BLaER1 treated with 17β-estradiol and CSF1 and Interleukin-3, amounts not matched to agents 10 nM and 100 nM (cell line): Measurements from ENCODE around the gene ARMC2.

Source experiments
- H3K27ac ChIP-seq, 11 experiments: shearing (Covaris generic); formaldehyde crosslinking; 2 replicates each; pipeline ENCODE4 v1.8.1; 2022
- H3K27me3 ChIP-seq, 11 experiments: shearing (Covaris generic); formaldehyde crosslinking; 2 replicates each; pipeline ENCODE4 v1.8.1; 2022
- H3K36me3 ChIP-seq, 11 experiments: shearing (Covaris generic); formaldehyde crosslinking; 2 replicates each; pipeline ENCODE4 v1.8.1; 2022
- H3K4me1 ChIP-seq, 10 experiments: shearing (Covaris generic); formaldehyde crosslinking; 2 replicates each; pipeline ENCODE4 v1.8.1; 2022
- H3K4me2 ChIP-seq, 11 experiments: shearing (Covaris generic); formaldehyde crosslinking; 2 replicates each; pipeline ENCODE4 v1.8.1; 2022
- H3K4me3 ChIP-seq, 10 experiments: shearing (Covaris generic); formaldehyde crosslinking; 2 replicates each; pipeline ENCODE4 v1.8.1; 2022
- H3K9ac ChIP-seq, 11 experiments: shearing (Covaris generic); formaldehyde crosslinking; 2 replicates each; pipeline ENCODE4 v1.8.1; 2022
- H3K9me3 ChIP-seq, 11 experiments: shearing (Covaris generic); formaldehyde crosslinking; replicated peaks in 1 of 11; 2 replicates each; pipeline ENCODE4 v1.8.1; 2022
- H4K20me1 ChIP-seq, 11 experiments: shearing (Covaris generic); formaldehyde crosslinking; 2 replicates each; pipeline ENCODE4 v1.8.1; 2022
- Cebpa-rat ChIP-seq, 11 experiments: shearing (Covaris generic); IDR thresholded peaks; 2 replicates each; pipeline ENCODE4 v1.8.1; 2022

The ARMC2 gene

DNA sequence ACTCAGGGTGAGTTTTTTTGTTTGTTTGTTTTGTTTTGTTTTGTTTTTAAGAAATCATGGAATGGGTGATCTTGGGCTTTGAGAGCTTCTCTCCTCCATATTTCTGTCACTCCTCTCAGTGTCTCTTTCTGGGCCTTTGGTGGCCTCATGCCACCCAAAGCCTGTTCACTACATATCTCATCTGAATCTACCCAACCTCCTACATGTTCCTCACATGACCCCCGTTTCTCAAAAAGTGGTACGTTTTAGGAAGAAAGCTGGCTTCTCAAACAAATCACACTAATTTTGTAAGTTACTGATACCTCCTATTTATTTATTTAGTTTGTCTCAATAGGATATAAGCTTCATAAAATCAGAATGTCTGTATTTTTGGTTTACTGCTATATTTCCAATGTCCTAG lies 166.4 kb downstream of the ARMC2 start:
- H3K4me1 ChIP-seq, result peaks cover 5 to 54% (median 8%) of the 10 kb centered on the region in 10 experiments; a peak in 13 of 20 replicates
- H3K27me3 ChIP-seq, result peaks cover 0 to 26% (median 18%) of the 10 kb centered on the region in 11 experiments; a peak in 19 of 22 replicates
- H3K9ac ChIP-seq, result 0 out of 22 replicates have a peak overlapping the region, but pooled peaks of 1 of the 11 experiments have one; percentile 48
- H3K9me3 ChIP-seq, result no peaks in the 10 kb centered on the region
- peak overlapping the region in 4 of 11 experiments; percentile 58 to 89 (median 82); a peak in 7 of 22 replicates for H3K4me2 ChIP-seq
- H3K27ac ChIP-seq, result peak overlapping the region in 3 of 11 experiments; percentile 57 to 69 (median 67); a peak in 5 of 22 replicates
- no peak overlapping the region for H3K4me3 ChIP-seq
- 0 out of 22 replicates have a peak, but pooled peaks cover 0 to 6% (median 0%) of the 10 kb centered on the region in 11 experiments for H4K20me1 ChIP-seq
- no peak for TF ChIP-seq Cebpa-rat (IDR thresholded peaks at IDR 0.05)
- H3K36me3 ChIP-seq, result no peaks in the 10 kb centered on the region

DNA sequence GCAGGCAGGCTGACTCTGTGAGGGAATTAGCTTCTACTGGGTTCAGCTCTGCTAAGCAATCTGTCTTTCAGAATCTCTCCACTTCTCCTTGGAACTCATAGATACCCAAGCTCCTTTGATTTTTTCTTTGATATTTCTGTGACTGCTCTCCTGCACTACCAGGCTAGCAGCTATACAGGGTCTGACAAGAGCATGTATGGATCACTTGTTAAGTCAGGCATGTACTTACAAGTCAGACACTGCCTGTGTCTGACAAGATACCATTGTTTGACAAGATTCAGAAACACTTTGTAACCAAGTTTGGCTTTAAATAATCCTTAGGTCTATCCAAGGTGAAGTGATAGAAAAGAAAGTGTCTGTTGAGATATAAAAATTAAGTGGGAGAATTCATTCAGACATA lies 167.0 kb downstream of the ARMC2 start:
- H3K9ac ChIP-seq, result no peak overlapping the region
- peaks cover 0 to 20% (median 13%) of the 10 kb centered on the region in 11 experiments; a peak in 19 of 22 replicates for H3K27me3 ChIP-seq
- H3K27ac ChIP-seq, result peak overlapping the region in 2 of 11 experiments; percentile 57 to 69; a peak in 2 of 22 replicates
- TF ChIP-seq Cebpa-rat (IDR thresholded peaks at IDR 0.05), result no peak
- no peaks in the 10 kb centered on the region for H3K36me3 ChIP-seq
- 0 out of 22 replicates have a peak, but pooled peaks cover 0 to 6% (median 0%) of the 10 kb centered on the region in 11 experiments for H4K20me1 ChIP-seq
- H3K4me2 ChIP-seq, result peak overlapping the region in 3 of 11 experiments; percentile 80 to 89 (median 83); a peak in 4 of 22 replicates
- no peaks in the 10 kb centered on the region for H3K9me3 ChIP-seq
- H3K4me1 ChIP-seq, result peaks cover 0 to 51% (median 8%) of the 10 kb centered on the region in 10 experiments; a peak in 12 of 20 replicates
- H3K4me3 ChIP-seq, result no peak overlapping the region

DNA sequence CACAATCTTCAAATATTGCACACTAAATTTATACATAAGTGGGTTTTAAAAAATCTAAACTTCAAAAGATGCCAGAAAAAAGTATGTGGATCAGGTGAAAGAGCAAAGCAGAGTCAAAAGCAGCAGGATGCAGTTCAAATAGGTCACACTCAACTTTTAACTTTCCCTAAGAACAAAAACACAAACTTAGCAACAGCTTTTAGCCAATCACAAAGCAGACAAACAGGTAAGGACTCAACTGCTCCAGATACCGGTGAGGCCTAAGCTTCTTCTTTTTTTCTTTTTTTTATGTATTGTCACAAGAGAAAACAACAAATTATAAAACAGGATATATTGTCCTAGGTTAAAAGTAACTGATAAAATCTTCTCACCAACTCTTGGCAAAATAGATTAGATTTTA lies 171.7 kb downstream of the ARMC2 start:
- H3K36me3 ChIP-seq, result no peaks in the 10 kb centered on the region
- no peaks in the 10 kb centered on the region for H3K9me3 ChIP-seq
- H3K27ac ChIP-seq, result no peak overlapping the region
- H3K4me1 ChIP-seq, result peaks cover 0 to 25% (median 0%) of the 10 kb centered on the region in 10 experiments; a peak in 6 of 20 replicates
- H3K4me3 ChIP-seq, result no peak overlapping the region
- no peak overlapping the region for H3K4me2 ChIP-seq
- TF ChIP-seq Cebpa-rat (IDR thresholded peaks at IDR 0.05), result no peak
- no peaks in the 10 kb centered on the region for H4K20me1 ChIP-seq
- no peak overlapping the region for H3K9ac ChIP-seq
- H3K27me3 ChIP-seq, result 0 out of 22 replicates have a peak, but pooled peaks cover 0 to 3% (median 0%) of the 10 kb centered on the region in 11 experiments

DNA sequence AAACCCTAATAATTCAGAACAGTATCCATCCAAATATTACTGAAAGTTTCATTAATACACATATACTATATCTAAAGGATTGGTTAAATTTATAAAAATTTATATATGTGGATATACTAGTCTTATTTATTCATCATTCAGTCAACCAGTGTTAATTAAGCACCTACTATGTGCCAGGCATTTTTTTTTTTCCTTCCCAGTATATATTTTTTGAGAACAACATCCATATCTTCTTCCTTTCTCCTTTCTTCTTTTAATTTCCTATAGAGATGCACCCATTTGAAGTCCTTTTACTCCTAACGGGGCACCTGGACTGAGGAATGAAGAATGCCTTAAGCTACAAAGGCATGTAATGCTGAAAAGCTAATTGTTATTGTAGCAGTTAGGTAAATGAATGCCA lies 173.6 kb downstream of the ARMC2 start:
- Histone ChIP-seq H3K36me3 (no peaks in the 10 kb centered on the region), H3K4me2 (no peak overlapping the region)
- no peak for TF ChIP-seq Cebpa-rat (IDR thresholded peaks at IDR 0.05)

DNA sequence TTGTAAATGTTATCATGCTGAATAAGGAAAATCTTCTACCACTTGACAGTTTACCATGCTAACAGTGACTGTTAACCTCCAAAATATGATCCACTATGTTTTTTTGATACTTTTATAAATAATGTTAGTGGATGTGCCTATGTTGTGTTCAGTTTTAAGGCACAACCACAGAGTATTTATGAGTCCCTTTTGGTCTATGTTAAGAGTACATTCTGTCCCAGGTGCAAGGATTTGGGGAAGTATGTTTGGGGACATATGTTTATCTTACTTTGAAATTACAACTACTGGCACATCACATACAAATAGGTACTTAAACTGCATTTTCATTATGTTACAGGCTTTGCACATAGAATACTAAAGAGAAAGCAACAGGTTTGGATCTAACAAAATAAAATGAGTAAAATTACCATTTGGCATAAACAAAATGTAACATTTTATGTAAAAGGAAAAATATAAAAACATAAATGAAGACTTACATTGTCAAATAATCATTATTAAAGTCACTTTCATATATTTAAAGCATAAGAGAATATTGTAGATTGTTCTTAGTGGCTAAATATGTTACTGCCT lies 175.2 kb downstream of the ARMC2 start:
- no peaks in the 10 kb centered on the region for H3K27me3 ChIP-seq
- H3K27ac ChIP-seq, result no peak overlapping the region
- no peak overlapping the region; a peak in 1 of 22 replicates for H3K4me2 ChIP-seq
- no peaks in the 10 kb centered on the region for H4K20me1 ChIP-seq
- H3K9ac ChIP-seq, result no peak overlapping the region
- H3K36me3 ChIP-seq, result no peaks in the 10 kb centered on the region
- no peak overlapping the region for H3K4me3 ChIP-seq
- no peak for TF ChIP-seq Cebpa-rat (IDR thresholded peaks at IDR 0.05)
- peaks cover 0 to 7% (median 0%) of the 10 kb centered on the region in 11 experiments; a peak in 2 of 22 replicates for H3K9me3 ChIP-seq
- H3K4me1 ChIP-seq, result peaks cover 0 to 9% (median 0%) of the 10 kb centered on the region in 10 experiments; a peak in 2 of 20 replicates

More for the DNA sequence above, 173.6 kb downstream of the ARMC2 start:
- H3K9ac ChIP-seq, result no peak overlapping the region
- no peak overlapping the region for H3K4me3 ChIP-seq
- H3K27me3 ChIP-seq, result no peaks in the 10 kb centered on the region
- peaks cover 0 to 7% (median 0%) of the 10 kb centered on the region in 11 experiments; a peak in 2 of 22 replicates for H3K9me3 ChIP-seq
- H3K27ac ChIP-seq, result no peak overlapping the region
- peaks cover 0 to 9% (median 0%) of the 10 kb centered on the region in 10 experiments; a peak in 2 of 20 replicates for H3K4me1 ChIP-seq
- no peaks in the 10 kb centered on the region for H4K20me1 ChIP-seq
